Panc1 (cell line): ENCODE results near the gene ZCCHC2. TPM values are rescaled to one million over a fixed set of nuclear protein-coding genes. Genes with fewer than 3 reads are reported as not detected.

ENCODE experiments used
- ATAC-seq: fragments of 200-7000 bp; cut with Tn5 transposase; 2 replicates; pipeline ENCODE4 v1.9.1; 2020; ENCODE audit warnings: mild to moderate bottlenecking, moderate library complexity
- BruUV-seq: library from RNA; stranded (reverse); fragments of 400-500 nt; replicated peaks from 2 replicates; lab custom pipeline; 2021; lab: Mats Ljungman, UMichigan
- CTCF ChIA-PET: fragments of 300-600 bp; sonication (Branson Sonifier 250); formaldehyde crosslinking; loops from one replicate; lab custom pipeline; 2022; ENCODE audit warnings: antibody characterized with exemption; lab: Charles Lee
- POLR2A ChIA-PET: fragments of 300-600 bp; sonication (Branson Sonifier 250); formaldehyde crosslinking; loops from one replicate; lab custom pipeline; 2022; ENCODE audit warnings: antibody characterized with exemption; lab: Charles Lee
- DNase-seq: peaks from one replicate; pipeline ENCODE4 v3.0.0-alpha.2; 2010; ENCODE audit warnings: low read depth, low spot score
- H3K27ac ChIP-seq: 2 replicates; pipeline ENCODE4 v1.5.1; 2011; ENCODE audit warnings: mild to moderate bottlenecking, low read length, inconsistent platforms
- H3K27me3 ChIP-seq: fragments of 200-500 bp; sonication (Bioruptor generic); 2 replicates; pipeline ENCODE4 v1.6.0; 2014; ENCODE audit warnings: low read length, inconsistent platforms; ENCODE audit not compliant: control insufficient read depth, insufficient read depth
- H3K36me3 ChIP-seq: fragments of 200-500 bp; sonication (Bioruptor generic); 2 replicates; pipeline ENCODE4 v1.5.1; 2014; ENCODE audit warnings: inconsistent platforms, mild to moderate bottlenecking, low read length, moderate library complexity; ENCODE audit not compliant: control insufficient read depth, insufficient read depth
- H3K4me1 ChIP-seq: 2 replicates; pipeline ENCODE4 v1.5.1; 2011; ENCODE audit warnings: inconsistent platforms, mild to moderate bottlenecking, low read length, moderate library complexity; ENCODE audit not compliant: control insufficient read depth, insufficient read depth
- H3K4me3 ChIP-seq, 2 experiments: 2 replicates each; pipeline ENCODE4 v1.5.1; 2011 to 2012; ENCODE audit warnings: low read depth in 2 of 2, low read length in 2 of 2, mild to moderate bottlenecking in 2 of 2, inconsistent platforms in 1 of 2, moderate library complexity in 1 of 2
- H3K9me3 ChIP-seq: fragments of 200-500 bp; sonication (Bioruptor generic); 2 replicates; pipeline ENCODE4 v1.5.1; 2014; ENCODE audit warnings: low read depth, mild to moderate bottlenecking, inconsistent platforms, low read length, moderate library complexity; ENCODE audit not compliant: control insufficient read depth, insufficient read depth
- POLR2AphosphoS5 ChIP-seq: IDR thresholded peaks from 2 replicates; pipeline ENCODE4 v1.6.1; 2012; ENCODE audit warnings: mild to moderate bottlenecking, low read depth, low read length, moderate library complexity
- SIN3A ChIP-seq: IDR thresholded peaks from 2 replicates; pipeline ENCODE4 v1.6.1; 2012; ENCODE audit warnings: low read depth, mild to moderate bottlenecking, low read length, moderate library complexity, borderline replicate concordance; ENCODE audit not compliant: insufficient read depth
- TCF7L2 ChIP-seq: IDR thresholded peaks from 2 replicates; pipeline ENCODE4 v1.6.1; 2011; ENCODE audit warnings: mild to moderate bottlenecking, low read depth, low read length, inconsistent platforms
- in situ Hi-C: cut with HindIII; loops from 2 replicates; pipeline ENCODE4 v1.10.0; 2016; ENCODE audit warnings: low sequenced_read_pairs, low pct_unique_long_range_greater_than_20kb
- intact Hi-C: fragments of 100-400 bp; cut with micrococcal nuclease; formaldehyde crosslinking; loops from one replicate; pipeline ENCODE4 v1.10.0; 2022; ENCODE audit not compliant: unreplicated experiment
- total RNA-seq: library from RNA; stranded (reverse); gene quantifications from one replicate; pipeline ENCODE4 v1.2.1, GENCODE V29; 2021; ENCODE audit not compliant: unreplicated experiment
- TF ChIP-seq, protein P1 (sequence below), 2 experiments: IDR thresholded peaks; 2 replicates each; pipeline ENCODE4 v1.6.1; 2011 to 2012; ENCODE audit warnings: low read depth in 2 of 2, control low read depth in 1 of 2, low read length in 1 of 2, mild to moderate bottlenecking in 1 of 2, moderate library complexity in 1 of 2; ENCODE audit not compliant: insufficient read depth in 1 of 2
- TF ChIP-seq, protein P2 (sequence below): fragments of 450-650 bp; IDR thresholded peaks from 2 replicates; pipeline ENCODE4 v1.5.1; 2017; ENCODE audit warnings: mild to moderate bottlenecking

ZCCHC2 gene
- total RNA-seq, 1 experiment from 2014 or later = 18.2 TPM

DNA sequence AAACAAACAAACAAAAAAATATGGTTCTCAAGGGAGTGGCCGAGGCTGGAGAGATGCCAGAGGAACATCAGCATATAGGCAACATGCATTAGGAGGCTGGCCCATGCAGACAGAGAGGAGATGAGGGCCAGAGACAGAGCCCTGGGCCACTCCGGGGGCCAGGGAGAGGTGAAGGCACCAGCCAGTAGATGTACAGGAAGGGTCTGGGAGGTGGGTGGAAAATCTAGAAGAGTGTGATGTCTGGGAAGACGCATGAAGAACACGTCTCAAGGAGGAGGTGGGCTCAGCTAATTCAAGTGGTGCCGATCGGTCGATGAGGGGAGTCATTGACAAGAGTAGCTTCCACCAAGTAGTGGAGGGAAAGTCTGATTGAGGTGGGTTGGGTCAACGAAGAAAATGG is 79.9 kb downstream of the ZCCHC2 start:
- in situ Hi-C loops = no loop called here
- no TSS peak for BruUV-seq
- Histone ChIP-seq H3K4me3 (no peak overlapping the region), H3K36me3 (no peaks in the 10 kb centered on the region), H3K27me3 (no peaks in the 10 kb centered on the region), H3K9me3 (no peaks in the 10 kb centered on the region), H3K27ac (no peak overlapping the region), H3K4me1 (no peaks in the 10 kb centered on the region)
- ChIA-PET CTCF (no interaction called here), POLR2A (no interaction called here)
- intact Hi-C loops = no loop called here
- no peak for DNase-seq
- ATAC-seq = no peak
- TF ChIP-seq, protein P1, sequence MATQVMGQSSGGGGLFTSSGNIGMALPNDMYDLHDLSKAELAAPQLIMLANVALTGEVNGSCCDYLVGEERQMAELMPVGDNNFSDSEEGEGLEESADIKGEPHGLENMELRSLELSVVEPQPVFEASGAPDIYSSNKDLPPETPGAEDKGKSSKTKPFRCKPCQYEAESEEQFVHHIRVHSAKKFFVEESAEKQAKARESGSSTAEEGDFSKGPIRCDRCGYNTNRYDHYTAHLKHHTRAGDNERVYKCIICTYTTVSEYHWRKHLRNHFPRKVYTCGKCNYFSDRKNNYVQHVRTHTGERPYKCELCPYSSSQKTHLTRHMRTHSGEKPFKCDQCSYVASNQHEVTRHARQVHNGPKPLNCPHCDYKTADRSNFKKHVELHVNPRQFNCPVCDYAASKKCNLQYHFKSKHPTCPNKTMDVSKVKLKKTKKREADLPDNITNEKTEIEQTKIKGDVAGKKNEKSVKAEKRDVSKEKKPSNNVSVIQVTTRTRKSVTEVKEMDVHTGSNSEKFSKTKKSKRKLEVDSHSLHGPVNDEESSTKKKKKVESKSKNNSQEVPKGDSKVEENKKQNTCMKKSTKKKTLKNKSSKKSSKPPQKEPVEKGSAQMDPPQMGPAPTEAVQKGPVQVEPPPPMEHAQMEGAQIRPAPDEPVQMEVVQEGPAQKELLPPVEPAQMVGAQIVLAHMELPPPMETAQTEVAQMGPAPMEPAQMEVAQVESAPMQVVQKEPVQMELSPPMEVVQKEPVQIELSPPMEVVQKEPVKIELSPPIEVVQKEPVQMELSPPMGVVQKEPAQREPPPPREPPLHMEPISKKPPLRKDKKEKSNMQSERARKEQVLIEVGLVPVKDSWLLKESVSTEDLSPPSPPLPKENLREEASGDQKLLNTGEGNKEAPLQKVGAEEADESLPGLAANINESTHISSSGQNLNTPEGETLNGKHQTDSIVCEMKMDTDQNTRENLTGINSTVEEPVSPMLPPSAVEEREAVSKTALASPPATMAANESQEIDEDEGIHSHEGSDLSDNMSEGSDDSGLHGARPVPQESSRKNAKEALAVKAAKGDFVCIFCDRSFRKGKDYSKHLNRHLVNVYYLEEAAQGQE (IDR thresholded peaks at IDR 0.05; ENCODE audit: insufficient read depth in 1 of 2, low read depth in 2 of 2, low read length in 1 of 2) = no peak
- TF ChIP-seq POLR2AphosphoS5 (no peak), SIN3A (no peak), TCF7L2 (no peak)
- TF ChIP-seq, protein P2, sequence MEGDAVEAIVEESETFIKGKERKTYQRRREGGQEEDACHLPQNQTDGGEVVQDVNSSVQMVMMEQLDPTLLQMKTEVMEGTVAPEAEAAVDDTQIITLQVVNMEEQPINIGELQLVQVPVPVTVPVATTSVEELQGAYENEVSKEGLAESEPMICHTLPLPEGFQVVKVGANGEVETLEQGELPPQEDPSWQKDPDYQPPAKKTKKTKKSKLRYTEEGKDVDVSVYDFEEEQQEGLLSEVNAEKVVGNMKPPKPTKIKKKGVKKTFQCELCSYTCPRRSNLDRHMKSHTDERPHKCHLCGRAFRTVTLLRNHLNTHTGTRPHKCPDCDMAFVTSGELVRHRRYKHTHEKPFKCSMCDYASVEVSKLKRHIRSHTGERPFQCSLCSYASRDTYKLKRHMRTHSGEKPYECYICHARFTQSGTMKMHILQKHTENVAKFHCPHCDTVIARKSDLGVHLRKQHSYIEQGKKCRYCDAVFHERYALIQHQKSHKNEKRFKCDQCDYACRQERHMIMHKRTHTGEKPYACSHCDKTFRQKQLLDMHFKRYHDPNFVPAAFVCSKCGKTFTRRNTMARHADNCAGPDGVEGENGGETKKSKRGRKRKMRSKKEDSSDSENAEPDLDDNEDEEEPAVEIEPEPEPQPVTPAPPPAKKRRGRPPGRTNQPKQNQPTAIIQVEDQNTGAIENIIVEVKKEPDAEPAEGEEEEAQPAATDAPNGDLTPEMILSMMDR = no peak

DNA sequence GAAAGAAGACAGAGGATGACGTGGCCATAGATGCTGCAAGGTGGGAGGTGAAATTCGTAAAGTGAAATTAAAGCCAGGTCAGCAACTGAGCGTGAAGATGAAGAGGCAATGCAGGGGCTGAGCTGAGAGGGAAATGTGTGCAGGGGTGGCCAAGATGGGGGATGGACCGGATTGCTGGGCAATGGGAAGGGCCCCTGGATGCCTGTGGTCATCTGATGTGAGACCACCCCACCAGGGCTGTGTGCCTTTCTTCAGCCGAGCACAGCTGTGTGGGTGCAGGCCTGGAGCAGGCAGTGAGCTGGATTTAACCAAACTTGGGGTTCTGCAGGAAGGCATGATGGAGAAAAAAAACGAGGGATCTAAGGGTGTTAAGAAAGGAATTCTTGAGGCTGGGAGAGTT is 80.4 kb downstream of the ZCCHC2 start:
- no peak for DNase-seq
- H3K4me1 ChIP-seq = no peaks in the 10 kb centered on the region
- in situ Hi-C loops = no loop called here
- POLR2A ChIA-PET = no interaction called here
- no peak overlapping the region for H3K4me3 ChIP-seq
- H3K27me3 ChIP-seq = no peaks in the 10 kb centered on the region
- ATAC-seq = no peak
- BruUV-seq = no TSS peak
- H3K9me3 ChIP-seq = no peaks in the 10 kb centered on the region
- CTCF ChIA-PET = no interaction called here
- intact Hi-C loops = no loop called here
- no peaks in the 10 kb centered on the region for H3K36me3 ChIP-seq
- TF ChIP-seq TCF7L2 (no peak), POLR2AphosphoS5 (no peak), SIN3A (no peak)
- TF ChIP-seq, protein P1 (IDR thresholded peaks at IDR 0.05; ENCODE audit: insufficient read depth in 1 of 2, low read depth in 2 of 2, low read length in 1 of 2) = no peak
- TF ChIP-seq, protein P2 = no peak
- H3K27ac ChIP-seq = no peak overlapping the region
